Calu3 (cell line): ENCODE results near the gene ERCC2. TPM values are rescaled to one million over a fixed set of nuclear protein-coding genes. Genes with fewer than 3 reads are reported as not detected.

Experiments
- BruUV-seq: library from RNA; stranded (reverse); fragments of 400-500 nt; replicated peaks from 2 replicates; lab custom pipeline; 2021; lab: Mats Ljungman, UMichigan
- CTCF ChIA-PET: fragments of 300-600 bp; sonication (Branson Sonifier 250); formaldehyde crosslinking; loops from one replicate; lab custom pipeline; 2022; ENCODE audit warnings: antibody characterized with exemption; lab: Charles Lee
- DNase-seq: peaks from one replicate; pipeline ENCODE4 v3.0.0; 2022
- H3K27ac Mint-ChIP-seq: one replicate; pipeline ENCODE4 v1.8.0; 2022; ENCODE audit warnings: mixed read lengths; ENCODE audit not compliant: unreplicated experiment
- H3K27me3 Mint-ChIP-seq: one replicate; pipeline ENCODE4 v1.8.0; 2022; ENCODE audit warnings: mixed read lengths; ENCODE audit not compliant: unreplicated experiment
- H3K36me3 Mint-ChIP-seq: one replicate; pipeline ENCODE4 v1.8.0; 2022; ENCODE audit warnings: mild to moderate bottlenecking, moderate library complexity, mixed read lengths; ENCODE audit not compliant: insufficient read depth, unreplicated experiment
- H3K4me1 Mint-ChIP-seq: one replicate; pipeline ENCODE4 v1.8.0; 2022; ENCODE audit warnings: mild to moderate bottlenecking, low read depth, mixed read lengths; ENCODE audit not compliant: unreplicated experiment
- H3K4me3 Mint-ChIP-seq: one replicate; pipeline ENCODE4 v1.8.0; 2022; ENCODE audit warnings: mild to moderate bottlenecking, low read depth, moderate library complexity, mixed read lengths; ENCODE audit not compliant: unreplicated experiment
- H3K9me3 Mint-ChIP-seq: one replicate; pipeline ENCODE4 v1.8.0; 2022; ENCODE audit warnings: low read depth, mixed read lengths; ENCODE audit not compliant: unreplicated experiment
- CTCF ChIP-seq: fragments of 200-600 bp; IDR thresholded peaks from one replicate; pipeline ENCODE4 v1.8.0; 2022; ENCODE audit warnings: antibody characterized with exemption; ENCODE audit not compliant: unreplicated experiment
- intact Hi-C: fragments of 100-400 bp; cut with micrococcal nuclease; formaldehyde crosslinking; loops from one replicate; pipeline ENCODE4 v1.10.0; 2022; ENCODE audit not compliant: unreplicated experiment
- total RNA-seq: library from RNA; stranded (reverse); gene quantifications from 2 replicates; pipeline ENCODE4 v1.2.3, GENCODE V29; 2022

The ERCC2 gene
- total RNA-seq, 1 experiment from 2014 or later = 56.4 TPM

DNA sequence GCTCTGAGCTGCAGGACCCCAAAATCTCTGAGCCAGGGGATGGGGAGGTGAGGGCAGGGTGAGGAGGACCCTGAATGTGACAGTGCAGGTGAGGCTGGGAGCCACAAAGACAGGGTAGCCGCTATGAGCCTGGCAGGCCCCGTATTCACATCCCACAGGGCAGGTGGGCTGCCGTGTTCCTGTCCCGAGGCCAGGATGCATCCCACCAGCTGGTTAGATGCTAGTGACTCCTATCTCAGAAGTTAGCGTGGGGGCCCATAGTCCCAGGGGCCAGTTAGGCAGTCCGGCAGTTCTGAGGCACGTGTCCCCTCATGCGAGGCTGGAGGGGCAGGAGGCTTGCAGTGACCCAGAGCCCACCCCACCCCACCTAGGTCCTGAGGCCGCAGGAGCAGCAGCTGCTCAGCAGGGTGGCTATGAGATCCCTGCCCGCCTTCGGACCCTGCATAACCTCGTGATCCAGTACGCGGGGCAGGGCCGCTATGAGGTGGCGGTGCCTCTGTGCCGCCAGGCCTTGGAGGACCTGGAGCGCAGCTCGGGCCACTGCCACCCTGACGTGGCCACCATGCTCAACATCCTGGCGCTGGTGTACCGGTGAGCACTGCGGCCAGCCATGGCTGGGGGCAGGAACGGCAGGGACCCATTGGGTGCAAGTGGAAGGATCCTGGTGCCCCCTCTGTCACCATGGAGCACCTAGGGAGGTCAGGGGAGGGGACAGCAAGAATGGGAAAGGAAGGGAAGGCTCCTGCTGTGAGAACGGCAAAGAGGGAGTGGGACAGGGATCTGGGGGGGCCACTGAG, 22.6 kb downstream of the ERCC2 start:
- no peak for DNase-seq
- TF ChIP-seq CTCF = no peak
- Mint-ChIP-seq H3K9me3 (no peaks in the 10 kb centered on the region), H3K27ac (no peak overlapping the region), H3K36me3 (peaks cover 38% of the 10 kb centered on the region), H3K4me1 (no peaks in the 10 kb centered on the region), H3K27me3 (no peaks in the 10 kb centered on the region), H3K4me3 (no peak overlapping the region)
- intact Hi-C loops = no loop called here
- CTCF ChIA-PET = interaction anchor here (0.6 kb wide), 1 partner anchor 18 kb away, joined by 6 read pairs; no protein-coding TSS in a partner anchor
- BruUV-seq = no TSS peak

DNA sequence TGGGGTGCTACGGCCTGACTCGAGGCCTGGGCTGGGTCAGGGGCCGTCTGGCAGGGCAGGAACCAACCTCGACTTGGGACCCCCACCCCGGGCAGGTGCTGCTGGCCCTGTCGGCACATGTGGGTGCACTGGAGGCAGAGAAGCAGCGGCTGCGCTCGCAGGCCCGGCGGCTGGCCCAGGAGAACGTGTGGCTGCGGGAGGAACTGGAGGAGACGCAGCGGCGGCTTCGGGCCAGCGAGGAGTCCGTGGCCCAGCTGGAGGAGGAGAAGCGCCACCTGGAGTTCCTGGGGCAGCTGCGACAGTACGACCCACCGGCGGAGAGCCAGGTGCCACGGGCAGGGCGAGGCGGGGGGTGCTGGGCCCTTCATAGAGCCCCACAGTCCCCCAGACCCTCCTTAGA, 23.9 kb downstream of the ERCC2 start:
- CTCF ChIA-PET = no interaction called here
- no TSS peak for BruUV-seq
- no peaks in the 10 kb centered on the region for H3K9me3 Mint-ChIP-seq
- DNase-seq = no peak
- no peak overlapping the region for H3K4me3 Mint-ChIP-seq
- H3K4me1 Mint-ChIP-seq = no peaks in the 10 kb centered on the region
- intact Hi-C loops = no loop called here
- no peak for TF ChIP-seq CTCF
- no peak overlapping the region for H3K27ac Mint-ChIP-seq
- peaks cover 33% of the 10 kb centered on the region for H3K36me3 Mint-ChIP-seq
- no peaks in the 10 kb centered on the region for H3K27me3 Mint-ChIP-seq

DNA sequence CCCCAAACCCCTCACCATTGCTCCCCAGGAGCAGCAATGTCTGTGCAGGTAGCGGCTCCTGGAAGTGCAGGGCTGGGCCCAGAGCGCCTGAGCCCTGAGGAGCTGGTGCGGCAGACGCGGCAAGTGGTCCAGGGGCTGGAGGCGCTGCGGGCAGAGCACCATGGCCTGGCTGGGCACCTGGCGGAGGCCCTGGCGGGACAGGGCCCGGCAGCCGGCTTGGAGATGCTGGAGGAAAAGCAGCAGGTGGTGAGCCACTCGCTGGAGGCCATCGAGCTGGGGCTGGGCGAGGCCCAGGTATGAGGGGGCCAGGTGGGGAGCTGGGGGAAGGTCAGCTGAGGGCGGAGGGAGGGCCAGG, 24.9 kb downstream of the ERCC2 start:
- no peak for DNase-seq
- Mint-ChIP-seq H3K27ac (no peak overlapping the region), H3K4me3 (peak overlapping the region; percentile 2), H3K36me3 (peaks cover 33% of the 10 kb centered on the region), H3K27me3 (no peaks in the 10 kb centered on the region), H3K4me1 (no peaks in the 10 kb centered on the region), H3K9me3 (no peaks in the 10 kb centered on the region)
- CTCF ChIA-PET = no interaction called here
- intact Hi-C loops = no loop called here
- BruUV-seq = no TSS peak
- TF ChIP-seq CTCF = no peak

DNA sequence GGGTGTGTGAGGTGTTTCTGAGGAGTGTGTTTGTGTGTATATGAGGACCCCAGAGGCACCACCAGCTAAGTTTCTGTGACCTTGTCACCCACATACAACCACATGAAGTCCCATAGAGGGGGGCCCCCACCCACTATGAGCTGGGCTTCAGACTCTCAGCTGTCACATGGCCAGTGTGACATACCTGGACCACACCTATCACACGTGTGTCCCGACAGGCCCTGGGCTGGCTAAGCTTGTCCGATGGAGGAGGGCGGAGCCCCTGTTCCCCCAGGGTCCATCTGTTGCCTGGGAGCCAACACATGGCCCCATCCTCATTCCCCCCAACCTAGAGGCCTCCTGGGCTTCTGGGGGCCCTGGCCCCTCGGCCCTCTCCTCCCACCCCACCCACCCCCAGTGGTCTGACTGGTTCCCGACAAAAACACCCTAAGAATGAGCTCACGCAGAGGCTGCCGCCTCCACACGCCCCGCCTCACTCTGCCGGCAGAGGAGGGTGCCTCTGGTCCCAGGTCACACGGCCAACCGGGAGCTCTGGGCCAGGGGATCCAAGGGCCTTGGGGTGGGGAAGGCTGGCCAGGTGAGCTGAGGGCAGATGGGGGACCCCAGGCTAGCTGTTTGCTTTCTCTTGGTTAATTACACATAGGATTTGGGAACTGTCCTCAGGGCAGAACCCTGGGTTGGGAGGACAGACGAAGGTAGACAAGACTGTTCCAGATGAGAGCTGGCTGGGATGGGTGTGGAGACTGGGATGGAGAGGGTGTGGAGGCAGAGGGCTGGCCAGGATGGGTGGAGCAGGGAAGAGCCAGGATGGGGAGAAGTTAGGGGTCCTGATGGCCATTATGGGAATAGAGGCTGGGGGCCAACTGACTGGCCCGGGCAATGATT, 25.5 kb downstream of the ERCC2 start:
- H3K27ac Mint-ChIP-seq = no peak overlapping the region
- H3K27me3 Mint-ChIP-seq = no peaks in the 10 kb centered on the region
- DNase-seq = no peak
- no TSS peak for BruUV-seq
- H3K9me3 Mint-ChIP-seq = no peaks in the 10 kb centered on the region
- H3K4me3 Mint-ChIP-seq = peak overlapping the region; percentile 2
- intact Hi-C loops = no loop called here
- peaks cover 39% of the 10 kb centered on the region for H3K36me3 Mint-ChIP-seq
- no peaks in the 10 kb centered on the region for H3K4me1 Mint-ChIP-seq
- CTCF ChIA-PET = interaction anchor here (0.6 kb wide), 4 partner anchors 18 to 346 kb away, joined by 3 to 4 read pairs (median 4); no protein-coding TSS in a partner anchor
- TF ChIP-seq CTCF = no peak
